Panc1 (cell line): ENCODE measurements around the gene BTG1.
"Not testable (repeated sequence)": the region's sequence is repeated elsewhere in the genome, so short reads cannot be mapped to it uniquely, and the experiment has no call there.

ENCODE experiments used
- POLR2AphosphoS5 ChIP-seq: IDR thresholded peaks from 2 replicates; pipeline ENCODE4 v1.6.1; 2012; ENCODE audit warnings: mild to moderate bottlenecking, low read depth, low read length, moderate library complexity
- SIN3A ChIP-seq: IDR thresholded peaks from 2 replicates; pipeline ENCODE4 v1.6.1; 2012; ENCODE audit warnings: low read depth, mild to moderate bottlenecking, low read length, moderate library complexity, borderline replicate concordance; ENCODE audit not compliant: insufficient read depth
- TF ChIP-seq, protein P1 (sequence below): fragments of 450-650 bp; IDR thresholded peaks from 2 replicates; pipeline ENCODE4 v1.5.1; 2017; ENCODE audit warnings: mild to moderate bottlenecking
- TF ChIP-seq, protein P2 (sequence below), 2 experiments: IDR thresholded peaks; 2 replicates each; pipeline ENCODE4 v1.6.1; 2011 to 2012; ENCODE audit warnings: low read depth in 2 of 2, control low read depth in 1 of 2, low read length in 1 of 2, mild to moderate bottlenecking in 1 of 2, moderate library complexity in 1 of 2; ENCODE audit not compliant: insufficient read depth in 1 of 2

DNA sequence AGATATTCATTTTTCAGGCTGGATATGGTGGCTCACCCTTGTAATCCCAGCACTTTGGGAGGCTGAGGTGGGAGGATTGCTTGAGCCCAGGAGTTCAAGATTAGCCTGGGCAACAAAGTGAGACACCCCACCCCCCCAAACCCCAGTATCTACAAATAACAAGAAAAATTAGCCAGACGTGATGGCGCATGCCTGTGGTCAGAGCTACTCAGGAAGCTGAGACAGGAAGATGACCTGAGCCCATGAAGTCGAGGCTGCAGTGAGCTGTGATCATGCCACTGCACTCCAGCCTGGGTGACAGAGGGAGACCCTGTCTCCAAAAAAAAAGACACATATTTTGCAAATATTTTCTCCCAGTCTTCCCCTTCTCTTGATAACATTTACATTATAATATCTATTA lies 51.3 kb downstream of the BTG1 start:
- TF ChIP-seq, protein P1, sequence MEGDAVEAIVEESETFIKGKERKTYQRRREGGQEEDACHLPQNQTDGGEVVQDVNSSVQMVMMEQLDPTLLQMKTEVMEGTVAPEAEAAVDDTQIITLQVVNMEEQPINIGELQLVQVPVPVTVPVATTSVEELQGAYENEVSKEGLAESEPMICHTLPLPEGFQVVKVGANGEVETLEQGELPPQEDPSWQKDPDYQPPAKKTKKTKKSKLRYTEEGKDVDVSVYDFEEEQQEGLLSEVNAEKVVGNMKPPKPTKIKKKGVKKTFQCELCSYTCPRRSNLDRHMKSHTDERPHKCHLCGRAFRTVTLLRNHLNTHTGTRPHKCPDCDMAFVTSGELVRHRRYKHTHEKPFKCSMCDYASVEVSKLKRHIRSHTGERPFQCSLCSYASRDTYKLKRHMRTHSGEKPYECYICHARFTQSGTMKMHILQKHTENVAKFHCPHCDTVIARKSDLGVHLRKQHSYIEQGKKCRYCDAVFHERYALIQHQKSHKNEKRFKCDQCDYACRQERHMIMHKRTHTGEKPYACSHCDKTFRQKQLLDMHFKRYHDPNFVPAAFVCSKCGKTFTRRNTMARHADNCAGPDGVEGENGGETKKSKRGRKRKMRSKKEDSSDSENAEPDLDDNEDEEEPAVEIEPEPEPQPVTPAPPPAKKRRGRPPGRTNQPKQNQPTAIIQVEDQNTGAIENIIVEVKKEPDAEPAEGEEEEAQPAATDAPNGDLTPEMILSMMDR, result not testable (repeated sequence)
- TF ChIP-seq, protein P2, sequence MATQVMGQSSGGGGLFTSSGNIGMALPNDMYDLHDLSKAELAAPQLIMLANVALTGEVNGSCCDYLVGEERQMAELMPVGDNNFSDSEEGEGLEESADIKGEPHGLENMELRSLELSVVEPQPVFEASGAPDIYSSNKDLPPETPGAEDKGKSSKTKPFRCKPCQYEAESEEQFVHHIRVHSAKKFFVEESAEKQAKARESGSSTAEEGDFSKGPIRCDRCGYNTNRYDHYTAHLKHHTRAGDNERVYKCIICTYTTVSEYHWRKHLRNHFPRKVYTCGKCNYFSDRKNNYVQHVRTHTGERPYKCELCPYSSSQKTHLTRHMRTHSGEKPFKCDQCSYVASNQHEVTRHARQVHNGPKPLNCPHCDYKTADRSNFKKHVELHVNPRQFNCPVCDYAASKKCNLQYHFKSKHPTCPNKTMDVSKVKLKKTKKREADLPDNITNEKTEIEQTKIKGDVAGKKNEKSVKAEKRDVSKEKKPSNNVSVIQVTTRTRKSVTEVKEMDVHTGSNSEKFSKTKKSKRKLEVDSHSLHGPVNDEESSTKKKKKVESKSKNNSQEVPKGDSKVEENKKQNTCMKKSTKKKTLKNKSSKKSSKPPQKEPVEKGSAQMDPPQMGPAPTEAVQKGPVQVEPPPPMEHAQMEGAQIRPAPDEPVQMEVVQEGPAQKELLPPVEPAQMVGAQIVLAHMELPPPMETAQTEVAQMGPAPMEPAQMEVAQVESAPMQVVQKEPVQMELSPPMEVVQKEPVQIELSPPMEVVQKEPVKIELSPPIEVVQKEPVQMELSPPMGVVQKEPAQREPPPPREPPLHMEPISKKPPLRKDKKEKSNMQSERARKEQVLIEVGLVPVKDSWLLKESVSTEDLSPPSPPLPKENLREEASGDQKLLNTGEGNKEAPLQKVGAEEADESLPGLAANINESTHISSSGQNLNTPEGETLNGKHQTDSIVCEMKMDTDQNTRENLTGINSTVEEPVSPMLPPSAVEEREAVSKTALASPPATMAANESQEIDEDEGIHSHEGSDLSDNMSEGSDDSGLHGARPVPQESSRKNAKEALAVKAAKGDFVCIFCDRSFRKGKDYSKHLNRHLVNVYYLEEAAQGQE (IDR thresholded peaks at IDR 0.05; ENCODE audit: insufficient read depth in 1 of 2, low read depth in 2 of 2, low read length in 1 of 2), result not testable (repeated sequence)
- TF ChIP-seq POLR2AphosphoS5, SIN3A: not testable (repeated sequence)
